HCT116 (cell line): Measurements from ENCODE around the gene CS. TPM values are rescaled to one million over a fixed set of nuclear protein-coding genes. Genes with fewer than 3 reads are reported as not detected.

ENCODE experiments used
- ATAC-seq: fragments of 200-7000 bp; cut with Tn5 transposase; 2 replicates; pipeline ENCODE4 v1.9.1; 2020; ENCODE audit warnings: mild to moderate bottlenecking, moderate library complexity
- BruUV-seq: library from RNA; stranded (reverse); fragments of 400-500 nt; replicated peaks from 2 replicates; lab custom pipeline; 2021; lab: Mats Ljungman, UMichigan
- CTCF ChIA-PET: fragments of 300-600 bp; sonication (Branson Sonifier 250); formaldehyde crosslinking; loops from one replicate; lab custom pipeline; 2021; ENCODE audit warnings: antibody characterized with exemption; lab: Charles Lee
- POLR2A ChIA-PET: fragments of 300-600, 350-600 bp; sonication (Branson Sonifier 250); formaldehyde crosslinking; loops from one replicate; lab custom pipeline; 2021; ENCODE audit warnings: antibody characterized with exemption; lab: Charles Lee
- RAD21 ChIA-PET, 2 experiments: fragments of 300-600 bp; sonication (Branson Sonifier 250); formaldehyde crosslinking; loops; one replicate each; lab custom pipeline; 2023; ENCODE audit warnings: low total read pairs in 2 of 2; ENCODE audit not compliant: uncharacterized antibody in 2 of 2, unreplicated experiment in 2 of 2, low non-redundant PET in 1 of 2; lab: Charles Lee
- DNase-seq: peaks from one replicate; pipeline ENCODE4 v3.0.0-alpha.2; 2010; ENCODE audit warnings: low read depth, low spot score
- H2AFZ ChIP-seq: fragments of 200-600 bp; shearing (Covaris generic), sonication (generic); 2 replicates; pipeline ENCODE4 v1.6.1; 2017; ENCODE audit warnings: low read depth, mixed run types, mixed read lengths, antibody characterized with exemption, low read length; ENCODE audit not compliant: poor library complexity, severe bottlenecking
- H3K27ac ChIP-seq: 2 replicates; pipeline ENCODE4 v1.5.1; 2012; ENCODE audit warnings: low read depth, low read length
- H3K27me3 ChIP-seq: fragments of 200-600 bp; sonication (generic); 2 replicates; pipeline ENCODE4 v1.6.1; 2016; ENCODE audit warnings: mixed run types, low read length, mixed read lengths; ENCODE audit not compliant: insufficient read depth
- H3K36me3 ChIP-seq, 2 experiments: fragments of 200-500 bp in 1 of 2; fragments of 200-600 bp in 1 of 2; sonication (Bioruptor generic) in 1 of 2; sonication (generic) in 1 of 2; 2 replicates each; pipeline versions ENCODE4 v1.5.1 to v1.6.1; 2014 to 2016; ENCODE audit warnings: low read length in 2 of 2, inconsistent platforms in 1 of 2, mixed read lengths in 1 of 2, mixed run types in 1 of 2; ENCODE audit not compliant: insufficient read depth in 2 of 2, control insufficient read depth in 1 of 2
- H3K4me1 ChIP-seq, 2 experiments: fragments of 200-600 bp in 1 of 2; sonication (generic) in 1 of 2; 2 replicates each; pipeline versions ENCODE4 v1.5.1 to v1.6.1; 2012 to 2017; ENCODE audit warnings: low read length in 2 of 2, inconsistent platforms in 1 of 2, mild to moderate bottlenecking in 1 of 2, mixed read lengths in 1 of 2, mixed run types in 1 of 2, moderate library complexity in 1 of 2; ENCODE audit not compliant: insufficient read depth in 2 of 2, control insufficient read depth in 1 of 2
- H3K4me2 ChIP-seq: fragments of 200-600 bp; sonication (generic); 2 replicates; pipeline ENCODE4 v1.6.1; 2017; ENCODE audit warnings: mixed run types, low read length, mixed read lengths
- H3K4me3 ChIP-seq, 2 experiments: fragments of 200-600 bp in 1 of 2; sonication (generic) in 1 of 2; replicated peaks in 1 of 2; 2 replicates each; pipeline ENCODE4 v1.5.1; 2011 to 2016; ENCODE audit warnings: low read length in 2 of 2, control low read depth in 1 of 2, low read depth in 1 of 2, mild to moderate bottlenecking in 1 of 2, mixed read lengths in 1 of 2, mixed run types in 1 of 2
- H3K79me2 ChIP-seq: fragments of 200-600 bp; sonication (generic); 2 replicates; pipeline ENCODE4 v1.6.1; 2017; ENCODE audit warnings: mild to moderate bottlenecking, mixed run types, low read length, moderate library complexity, mixed read lengths; ENCODE audit not compliant: insufficient read depth
- H3K9ac ChIP-seq: fragments of 200-600 bp; sonication (generic); 2 replicates; pipeline ENCODE4 v1.6.1; 2016; ENCODE audit warnings: low read length, mixed read lengths
- H3K9me2 ChIP-seq: fragments of 200-600 bp; sonication (generic), shearing (Covaris generic); 2 replicates; pipeline ENCODE4 v1.6.1; 2017; ENCODE audit warnings: mixed run types, mild to moderate bottlenecking, moderate library complexity; ENCODE audit not compliant: insufficient read depth
- H3K9me3 ChIP-seq, 2 experiments: fragments of 200-500 bp in 1 of 2; fragments of 200-600 bp in 1 of 2; sonication (Bioruptor generic) in 1 of 2; sonication (generic) in 1 of 2; 2 replicates each; pipeline ENCODE4 v1.6.1; 2014 to 2017; ENCODE audit warnings: low read length in 2 of 2, mixed read lengths in 2 of 2, inconsistent platforms in 1 of 2, low read depth in 1 of 2, mild to moderate bottlenecking in 1 of 2, mixed run types in 1 of 2, moderate library complexity in 1 of 2; ENCODE audit not compliant: control insufficient read depth in 1 of 2, insufficient read depth in 1 of 2
- H4K20me1 ChIP-seq: fragments of 200-600 bp; sonication (generic), shearing (Covaris generic); 2 replicates; pipeline ENCODE4 v1.6.1; 2017; ENCODE audit warnings: mixed run types, mild to moderate bottlenecking, moderate library complexity; ENCODE audit not compliant: insufficient read depth
- CBX3 ChIP-seq: IDR thresholded peaks from 2 replicates; pipeline ENCODE4 v1.6.1; 2012; ENCODE audit warnings: low read depth
- EZH2 ChIP-seq: fragments of 200-600 bp; sonication (generic); IDR thresholded peaks from 2 replicates; pipeline ENCODE4 v1.6.1; 2017; ENCODE audit warnings: antibody characterized with exemption, mixed run types
- EZH2phosphoT487 ChIP-seq: fragments of 200-600 bp; IDR thresholded peaks from 2 replicates; pipeline ENCODE4 v1.6.1; 2018; ENCODE audit warnings: antibody characterized with exemption, borderline replicate concordance
- FOSL1 ChIP-seq: IDR thresholded peaks from 2 replicates; pipeline ENCODE4 v1.6.1; 2012; ENCODE audit warnings: low read depth
- JUND ChIP-seq: IDR thresholded peaks from 2 replicates; pipeline ENCODE4 v1.6.1; 2012
- POLR2AphosphoS5 ChIP-seq: IDR thresholded peaks from 2 replicates; pipeline ENCODE4 v1.6.1; 2011; ENCODE audit warnings: mild to moderate bottlenecking, low read depth, low read length, moderate library complexity
- RAD21 ChIP-seq: IDR thresholded peaks from 2 replicates; pipeline ENCODE4 v1.6.1; 2012; ENCODE audit warnings: low read depth, mild to moderate bottlenecking
- SIN3A ChIP-seq: IDR thresholded peaks from 2 replicates; pipeline ENCODE4 v1.6.1; 2012; ENCODE audit warnings: low read depth
- SP1 ChIP-seq: IDR thresholded peaks from 2 replicates; pipeline ENCODE4 v1.6.1; 2012; ENCODE audit warnings: low read depth
- SRF ChIP-seq: IDR thresholded peaks from 2 replicates; pipeline ENCODE4 v1.6.1; 2012; ENCODE audit warnings: low read depth
- TCF7L2 ChIP-seq: IDR thresholded peaks from 2 replicates; pipeline ENCODE4 v1.7.0; 2011; ENCODE audit warnings: borderline replicate concordance, inconsistent platforms; ENCODE audit not compliant: insufficient read depth, insufficient read length; ENCODE audit errors: extremely low read depth
- YY1 ChIP-seq: IDR thresholded peaks from 2 replicates; pipeline ENCODE4 v1.6.1; 2011; ENCODE audit warnings: low read length, low read depth, moderate library complexity, mild to moderate bottlenecking; ENCODE audit not compliant: insufficient replicate concordance; ENCODE audit errors: extremely low read depth
- ZFX ChIP-seq: fragments of 450-650 bp; IDR thresholded peaks from 2 replicates; pipeline ENCODE4 v1.6.1; 2017
- ZNF274 ChIP-seq: fragments of 200-500 bp; sonication (Bioruptor generic); IDR thresholded peaks from 2 replicates; pipeline ENCODE4 v1.6.1; 2014; ENCODE audit warnings: mild to moderate bottlenecking, low read depth, low read length, inconsistent platforms
- intact Hi-C: fragments of 100-400 bp; cut with micrococcal nuclease; formaldehyde crosslinking; loops from 2 replicates; pipeline ENCODE4 v1.10.0; 2022
- total RNA-seq: library from RNA; stranded (reverse); gene quantifications from one replicate; pipeline ENCODE4 v1.2.1, GENCODE V29; 2021; ENCODE audit not compliant: unreplicated experiment
- TF ChIP-seq, protein P1 (sequence below): IDR thresholded peaks from 2 replicates; pipeline ENCODE4 v1.6.1; 2011; ENCODE audit warnings: mild to moderate bottlenecking, low read length, moderate library complexity; ENCODE audit not compliant: insufficient replicate concordance; ENCODE audit errors: extremely low read depth
- TF ChIP-seq, protein P2 (sequence below), 3 experiments: fragments of 200-600 bp in 1 of 3; sonication (generic) in 1 of 3; IDR thresholded peaks in 2 of 3; conservative IDR thresholded peaks in 1 of 3; 2 replicates each; pipeline ENCODE4 v1.5.1; 2012 to 2017; ENCODE audit warnings: low read depth in 2 of 3, low read length in 2 of 3, antibody characterized with exemption in 1 of 3, borderline replicate concordance in 1 of 3, control low read depth in 1 of 3, mild to moderate bottlenecking in 1 of 3, mixed read lengths in 1 of 3, mixed run types in 1 of 3, moderate library complexity in 1 of 3; ENCODE audit not compliant: insufficient read depth in 1 of 3
- TF ChIP-seq, protein P3 (sequence below): IDR thresholded peaks from 2 replicates; pipeline ENCODE4 v1.6.1; 2012; ENCODE audit warnings: low read depth
- TF ChIP-seq, protein P4 (sequence below): IDR thresholded peaks from 2 replicates; pipeline ENCODE4 v1.6.1; 2012

Gene CS
- total RNA-seq, 1 experiment from 2014 or later: 270 TPM

DNA sequence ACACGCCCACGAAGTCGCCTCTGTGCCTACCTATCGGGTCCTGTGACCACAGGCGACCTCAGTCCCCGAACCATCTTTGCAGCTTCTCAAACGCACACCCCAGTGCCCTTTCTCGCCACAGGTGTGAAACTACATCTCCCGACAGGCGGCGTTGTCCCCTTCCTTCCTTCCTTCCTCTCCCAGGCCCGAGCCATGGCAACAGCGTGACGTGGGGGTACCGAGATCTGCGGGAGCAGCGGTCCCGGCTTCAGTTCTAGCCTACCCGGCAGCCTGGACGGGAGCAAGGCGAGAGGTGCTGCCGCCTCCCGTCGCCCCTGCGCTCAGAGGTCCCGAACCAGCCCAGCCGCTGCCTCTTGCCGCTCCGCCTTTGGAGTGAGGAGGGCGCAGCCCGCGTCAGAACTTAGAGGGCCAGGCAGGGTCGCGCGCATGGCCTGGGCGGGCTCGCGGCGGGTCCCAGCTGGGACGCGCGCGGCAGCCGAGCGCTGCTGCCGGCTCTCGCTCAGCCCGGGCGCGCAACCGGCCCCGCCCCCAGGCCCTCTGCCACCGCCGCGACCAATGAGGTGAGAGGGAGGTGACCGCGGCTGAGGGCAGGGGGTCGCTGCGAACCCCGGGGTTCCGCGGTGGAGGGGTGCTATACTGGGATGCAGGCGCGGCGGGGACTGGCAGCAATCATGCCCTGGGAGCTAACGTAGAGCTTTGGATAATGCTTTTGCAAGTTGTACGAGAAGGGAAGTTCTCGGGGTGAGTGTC is 33.3 kb downstream of the CS start, which contains the start of gene COQ10A:
TSS of gene COQ10A (plus strand) at position 250 of the 750 bp plus-strand sequence. CDS start at position 427, 177 bp downstream.
- Histone ChIP-seq H3K36me3 (peaks cover 0 to 21% of the 10 kb centered on the region in 2 experiments; a peak in 2 of 4 replicates), H3K9ac (peak within 1 kb of the TSS; percentile 78), H3K9me2 (no peaks in the 10 kb centered on the region), H3K4me3 (peak within 1 kb of the TSS; percentile 65 to 75), H3K27me3 (no peaks in the 10 kb centered on the region), H3K9me3 (no peaks in the 10 kb centered on the region), H2AFZ (peak within 1 kb of the TSS; percentile 81), H4K20me1 (no peaks in the 10 kb centered on the region), H3K79me2 (no peaks in the 10 kb centered on the region), H3K4me1 (peaks cover 5 to 31% of the 10 kb centered on the region in 2 experiments), H3K4me2 (peak within 1 kb of the TSS; percentile 95), H3K27ac (peak within 1 kb of the TSS; percentile 71)
- RAD21 ChIA-PET: no interaction called here
- intact Hi-C loops: loop anchor here (2.0 kb wide), 1 partner anchor 148 kb away; the partner anchor contains the start of gene ZC3H10
- CTCF ChIA-PET: interaction anchor here (0.6 to 1.9 kb wide), 5 partner anchors 8 to 77 kb away, joined by 3 to 11 read pairs (median 4); partner anchors contain the start of genes ANKRD52 and CNPY2
- DNase-seq: peak; percentile 78
- POLR2A ChIA-PET: interaction anchor here (0.9 to 2.1 kb wide), 5 partner anchors 8 to 370 kb away, joined by 3 to 7 read pairs (median 4); partner anchors contain the start of genes ANKRD52 and RNF41
- ATAC-seq: peak; percentile 91
- BruUV-seq: no TSS peak
- TF ChIP-seq EZH2phosphoT487 (no peak), POLR2AphosphoS5 (peak; percentile 84), ZFX (peak; percentile 59; the same call in 1 of the 2 replicates), YY1 (peak; percentile 13), FOSL1 (no peak), SRF (no peak), ZNF274 (no peak), SP1 (no peak; the same call in 1 of the 2 replicates), SIN3A (peak; percentile 67; the same call in 1 of the 2 replicates), CBX3 (peak; percentile 77; the same call in 1 of the 2 replicates), EZH2 (no peak), JUND (no peak), TCF7L2 (peak; percentile 19), RAD21 (peak; percentile 49)
- TF ChIP-seq, protein P1, sequence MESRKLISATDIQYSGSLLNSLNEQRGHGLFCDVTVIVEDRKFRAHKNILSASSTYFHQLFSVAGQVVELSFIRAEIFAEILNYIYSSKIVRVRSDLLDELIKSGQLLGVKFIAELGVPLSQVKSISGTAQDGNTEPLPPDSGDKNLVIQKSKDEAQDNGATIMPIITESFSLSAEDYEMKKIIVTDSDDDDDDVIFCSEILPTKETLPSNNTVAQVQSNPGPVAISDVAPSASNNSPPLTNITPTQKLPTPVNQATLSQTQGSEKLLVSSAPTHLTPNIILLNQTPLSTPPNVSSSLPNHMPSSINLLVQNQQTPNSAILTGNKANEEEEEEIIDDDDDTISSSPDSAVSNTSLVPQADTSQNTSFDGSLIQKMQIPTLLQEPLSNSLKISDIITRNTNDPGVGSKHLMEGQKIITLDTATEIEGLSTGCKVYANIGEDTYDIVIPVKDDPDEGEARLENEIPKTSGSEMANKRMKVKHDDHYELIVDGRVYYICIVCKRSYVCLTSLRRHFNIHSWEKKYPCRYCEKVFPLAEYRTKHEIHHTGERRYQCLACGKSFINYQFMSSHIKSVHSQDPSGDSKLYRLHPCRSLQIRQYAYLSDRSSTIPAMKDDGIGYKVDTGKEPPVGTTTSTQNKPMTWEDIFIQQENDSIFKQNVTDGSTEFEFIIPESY: no peak
- TF ChIP-seq, protein P2, sequence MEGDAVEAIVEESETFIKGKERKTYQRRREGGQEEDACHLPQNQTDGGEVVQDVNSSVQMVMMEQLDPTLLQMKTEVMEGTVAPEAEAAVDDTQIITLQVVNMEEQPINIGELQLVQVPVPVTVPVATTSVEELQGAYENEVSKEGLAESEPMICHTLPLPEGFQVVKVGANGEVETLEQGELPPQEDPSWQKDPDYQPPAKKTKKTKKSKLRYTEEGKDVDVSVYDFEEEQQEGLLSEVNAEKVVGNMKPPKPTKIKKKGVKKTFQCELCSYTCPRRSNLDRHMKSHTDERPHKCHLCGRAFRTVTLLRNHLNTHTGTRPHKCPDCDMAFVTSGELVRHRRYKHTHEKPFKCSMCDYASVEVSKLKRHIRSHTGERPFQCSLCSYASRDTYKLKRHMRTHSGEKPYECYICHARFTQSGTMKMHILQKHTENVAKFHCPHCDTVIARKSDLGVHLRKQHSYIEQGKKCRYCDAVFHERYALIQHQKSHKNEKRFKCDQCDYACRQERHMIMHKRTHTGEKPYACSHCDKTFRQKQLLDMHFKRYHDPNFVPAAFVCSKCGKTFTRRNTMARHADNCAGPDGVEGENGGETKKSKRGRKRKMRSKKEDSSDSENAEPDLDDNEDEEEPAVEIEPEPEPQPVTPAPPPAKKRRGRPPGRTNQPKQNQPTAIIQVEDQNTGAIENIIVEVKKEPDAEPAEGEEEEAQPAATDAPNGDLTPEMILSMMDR (IDR thresholded peaks at IDR 0.05 in 2 of 3, conservative IDR thresholded peaks at IDR 0.05 in 1 of 3; ENCODE audit: borderline replicate concordance in 1 of 3, insufficient read depth in 1 of 3, low read depth in 2 of 3, low read length in 2 of 3): peak; percentile 45 to 72 (median 54)
- TF ChIP-seq, protein P3, sequence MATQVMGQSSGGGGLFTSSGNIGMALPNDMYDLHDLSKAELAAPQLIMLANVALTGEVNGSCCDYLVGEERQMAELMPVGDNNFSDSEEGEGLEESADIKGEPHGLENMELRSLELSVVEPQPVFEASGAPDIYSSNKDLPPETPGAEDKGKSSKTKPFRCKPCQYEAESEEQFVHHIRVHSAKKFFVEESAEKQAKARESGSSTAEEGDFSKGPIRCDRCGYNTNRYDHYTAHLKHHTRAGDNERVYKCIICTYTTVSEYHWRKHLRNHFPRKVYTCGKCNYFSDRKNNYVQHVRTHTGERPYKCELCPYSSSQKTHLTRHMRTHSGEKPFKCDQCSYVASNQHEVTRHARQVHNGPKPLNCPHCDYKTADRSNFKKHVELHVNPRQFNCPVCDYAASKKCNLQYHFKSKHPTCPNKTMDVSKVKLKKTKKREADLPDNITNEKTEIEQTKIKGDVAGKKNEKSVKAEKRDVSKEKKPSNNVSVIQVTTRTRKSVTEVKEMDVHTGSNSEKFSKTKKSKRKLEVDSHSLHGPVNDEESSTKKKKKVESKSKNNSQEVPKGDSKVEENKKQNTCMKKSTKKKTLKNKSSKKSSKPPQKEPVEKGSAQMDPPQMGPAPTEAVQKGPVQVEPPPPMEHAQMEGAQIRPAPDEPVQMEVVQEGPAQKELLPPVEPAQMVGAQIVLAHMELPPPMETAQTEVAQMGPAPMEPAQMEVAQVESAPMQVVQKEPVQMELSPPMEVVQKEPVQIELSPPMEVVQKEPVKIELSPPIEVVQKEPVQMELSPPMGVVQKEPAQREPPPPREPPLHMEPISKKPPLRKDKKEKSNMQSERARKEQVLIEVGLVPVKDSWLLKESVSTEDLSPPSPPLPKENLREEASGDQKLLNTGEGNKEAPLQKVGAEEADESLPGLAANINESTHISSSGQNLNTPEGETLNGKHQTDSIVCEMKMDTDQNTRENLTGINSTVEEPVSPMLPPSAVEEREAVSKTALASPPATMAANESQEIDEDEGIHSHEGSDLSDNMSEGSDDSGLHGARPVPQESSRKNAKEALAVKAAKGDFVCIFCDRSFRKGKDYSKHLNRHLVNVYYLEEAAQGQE: no peak
- TF ChIP-seq, protein P4, sequence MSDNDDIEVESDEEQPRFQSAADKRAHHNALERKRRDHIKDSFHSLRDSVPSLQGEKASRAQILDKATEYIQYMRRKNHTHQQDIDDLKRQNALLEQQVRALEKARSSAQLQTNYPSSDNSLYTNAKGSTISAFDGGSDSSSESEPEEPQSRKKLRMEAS: peak; percentile 72
